Activated CD4-positive, alpha-beta T cell treated with anti-CD3 and anti-CD28 coated beads for 48 hours (primary cell): ENCODE data around the gene ACO1.

ENCODE experiments used
- DNase-seq: peaks from one replicate; pipeline ENCODE4 v3.0.0-alpha.2; 2020

The ACO1 gene

GRCh38 chr9:32502464-32502863 lies 118.0 kb downstream of the ACO1 start:
- no peak for DNase-seq

GRCh38 chr9:32503008-32503407 lies 118.6 kb downstream of the ACO1 start:
- DNase-seq: no peak
